DMS153 treated with DMSO at 0.1 percent for 48 hours (cell line): Measurements from ENCODE around the gene ALOXE3.

Source experiments
- DNase-seq: peaks from one replicate; lab custom pipeline; 2025; ENCODE audit not compliant: unreplicated experiment; lab: John Stamatoyannopoulos, UW

The ALOXE3 gene

GRCh38 chr17:8055851-8056231 is 62.5 kb downstream of the ALOXE3 start:
- no peak for DNase-seq

- no peak for DNase-seq
Observed at GRCh38 chr17:8053600-8053999, 64.7 kb downstream of the ALOXE3 start.

- DNase-seq, result no peak
Observed at GRCh38 chr17:8052256-8053252, 65.8 kb downstream of the ALOXE3 start.

- no peak for DNase-seq
Observed at GRCh38 chr17:8051831-8052230, 66.5 kb downstream of the ALOXE3 start.

- no peak for DNase-seq
Observed at GRCh38 chr17:8048736-8049135, 69.6 kb downstream of the ALOXE3 start.

GRCh38 chr17:8048236-8048635 is 70.1 kb downstream of the ALOXE3 start:
- DNase-seq, result no peak

GRCh38 chr17:8047769-8048110 is 70.6 kb downstream of the ALOXE3 start:
- no peak for DNase-seq

- no peak for DNase-seq
Observed at GRCh38 chr17:8046929-8047768, 71.2 kb downstream of the ALOXE3 start.

GRCh38 chr17:8046306-8046928 is 71.9 kb downstream of the ALOXE3 start:
- no peak for DNase-seq
